IgD-negative memory B cell (primary cell): ENCODE measurements around the gene SNRPA1. TPM values are rescaled to one million over a fixed set of nuclear protein-coding genes. Genes with fewer than 3 reads are reported as not detected.

Source experiments
- H3K27ac Mint-ChIP-seq, 3 donors: one replicate each; pipeline ENCODE4 v1.8.0; 2020 to 2022; ENCODE audit warnings: mild to moderate bottlenecking in 3 of 3, mixed read lengths in 3 of 3, moderate library complexity in 1 of 3
- H3K27me3 Mint-ChIP-seq: one replicate; pipeline ENCODE4 v1.8.0; 2021; ENCODE audit warnings: mixed read lengths
- H3K36me3 Mint-ChIP-seq: one replicate; pipeline ENCODE4 v1.8.0; 2020; ENCODE audit warnings: mild to moderate bottlenecking, mixed read lengths
- H3K4me1 Mint-ChIP-seq, 3 donors: one replicate each; pipeline ENCODE4 v1.8.0; 2020 to 2022; ENCODE audit warnings: mixed read lengths in 3 of 3, mild to moderate bottlenecking in 1 of 3
- H3K4me3 Mint-ChIP-seq, 4 donors: one replicate each; pipeline ENCODE4 v1.8.0; 2020 to 2022; ENCODE audit warnings: mild to moderate bottlenecking in 4 of 4, mixed read lengths in 4 of 4, moderate library complexity in 3 of 4
- H3K9me3 Mint-ChIP-seq, 3 donors: one replicate each; pipeline ENCODE4 v1.8.0; 2020 to 2021; ENCODE audit warnings: mixed read lengths in 3 of 3, mild to moderate bottlenecking in 1 of 3
- polyA plus RNA-seq: library from polyadenylated mRNA; unstranded; fragments of 300-500 nt; fragmentation: Illumina TruSeq; gene quantifications from one replicate; pipeline ENCODE4 v1.2.3, GENCODE V29; 2021

SNRPA1 gene
- polyA plus RNA-seq, 1 donor from 2014 or later: 73.1 TPM

GRCh38 chr15:101324524-101325177 is 29.6 kb upstream of the SNRPA1 start:
- H3K4me3 Mint-ChIP-seq: no peak overlapping the region
- no peak overlapping the region for H3K27ac Mint-ChIP-seq
- peaks cover 1% of the 10 kb centered on the region for H3K36me3 Mint-ChIP-seq
- peaks cover 35% of the 10 kb centered on the region for H3K27me3 Mint-ChIP-seq
- H3K9me3 Mint-ChIP-seq: peaks cover 0 to 3% (median 0%) of the 10 kb centered on the region in 3 donors
- H3K4me1 Mint-ChIP-seq: peaks cover 0 to 6% (median 5%) of the 10 kb centered on the region in 3 donors

GRCh38 chr15:101323793-101324523 is 28.9 kb upstream of the SNRPA1 start:
- Mint-ChIP-seq H3K4me3 (no peak overlapping the region), H3K27me3 (peaks cover 38% of the 10 kb centered on the region), H3K36me3 (peaks cover 1% of the 10 kb centered on the region), H3K4me1 (peaks cover 0 to 6% (median 5%) of the 10 kb centered on the region in 3 donors), H3K9me3 (peaks cover 0 to 1% (median 0%) of the 10 kb centered on the region in 3 donors), H3K27ac (no peak overlapping the region)

- Mint-ChIP-seq H3K4me3 (peak overlapping the region in 1 of 4 donors; percentile 33), H3K4me1 (peaks cover 0 to 6% (median 5%) of the 10 kb centered on the region in 3 donors), H3K36me3 (peaks cover 1% of the 10 kb centered on the region), H3K27me3 (peaks cover 40% of the 10 kb centered on the region), H3K9me3 (peaks cover 0 to 1% (median 0%) of the 10 kb centered on the region in 3 donors), H3K27ac (no peak overlapping the region)
Observed at GRCh38 chr15:101322854-101323477, 27.9 kb upstream of the SNRPA1 start.

GRCh38 chr15:101322016-101322695 is 27.1 kb upstream of the SNRPA1 start:
- peaks cover 0 to 6% (median 5%) of the 10 kb centered on the region in 3 donors for H3K4me1 Mint-ChIP-seq
- H3K27me3 Mint-ChIP-seq: peaks cover 41% of the 10 kb centered on the region
- H3K9me3 Mint-ChIP-seq: peaks cover 0 to 1% (median 0%) of the 10 kb centered on the region in 3 donors
- H3K4me3 Mint-ChIP-seq: no peak overlapping the region
- H3K36me3 Mint-ChIP-seq: peaks cover 1% of the 10 kb centered on the region
- no peak overlapping the region for H3K27ac Mint-ChIP-seq

- Mint-ChIP-seq H3K27me3 (peaks cover 36% of the 10 kb centered on the region), H3K4me3 (peak overlapping the region in 3 of 4 donors; percentile 24 to 46 (median 43)), H3K4me1 (peaks cover 0 to 6% (median 5%) of the 10 kb centered on the region in 3 donors), H3K27ac (peak overlapping the region in 2 of 3 donors; percentile 17 to 27), H3K9me3 (peaks cover 0 to 1% (median 0%) of the 10 kb centered on the region in 3 donors), H3K36me3 (no peaks in the 10 kb centered on the region)
Observed at GRCh38 chr15:101320501-101321052, 25.5 kb upstream of the SNRPA1 start.

GRCh38 chr15:101318839-101319238 is 23.8 kb upstream of the SNRPA1 start:
- no peak overlapping the region for H3K27ac Mint-ChIP-seq
- peaks cover 0 to 8% (median 5%) of the 10 kb centered on the region in 3 donors for H3K4me1 Mint-ChIP-seq
- H3K4me3 Mint-ChIP-seq: no peak overlapping the region
- peaks cover 35% of the 10 kb centered on the region for H3K27me3 Mint-ChIP-seq
- H3K36me3 Mint-ChIP-seq: no peaks in the 10 kb centered on the region
- peaks cover 0 to 1% (median 0%) of the 10 kb centered on the region in 3 donors for H3K9me3 Mint-ChIP-seq

GRCh38 chr15:101318147-101318819 is 23.2 kb upstream of the SNRPA1 start:
- peaks cover 0 to 9% (median 5%) of the 10 kb centered on the region in 3 donors for H3K4me1 Mint-ChIP-seq
- H3K27ac Mint-ChIP-seq: no peak overlapping the region
- H3K36me3 Mint-ChIP-seq: no peaks in the 10 kb centered on the region
- H3K9me3 Mint-ChIP-seq: peaks cover 0 to 1% (median 0%) of the 10 kb centered on the region in 3 donors
- H3K27me3 Mint-ChIP-seq: peaks cover 34% of the 10 kb centered on the region
- no peak overlapping the region for H3K4me3 Mint-ChIP-seq

- peaks cover 0 to 9% (median 5%) of the 10 kb centered on the region in 3 donors for H3K4me1 Mint-ChIP-seq
Observed at GRCh38 chr15:101317336-101317872, 22.4 kb upstream of the SNRPA1 start.

GRCh38 chr15:101316529-101316928 is 21.5 kb upstream of the SNRPA1 start:
- Mint-ChIP-seq H3K4me1 (peaks cover 0 to 9% (median 5%) of the 10 kb centered on the region in 3 donors), H3K36me3 (no peaks in the 10 kb centered on the region), H3K4me3 (no peak overlapping the region), H3K27me3 (peaks cover 27% of the 10 kb centered on the region), H3K27ac (no peak overlapping the region), H3K9me3 (peaks cover 0 to 1% (median 0%) of the 10 kb centered on the region in 3 donors)

More at GRCh38 chr15:101317336-101317872, 22.4 kb upstream of the SNRPA1 start:
- Mint-ChIP-seq H3K27ac (no peak overlapping the region), H3K27me3 (peaks cover 29% of the 10 kb centered on the region), H3K9me3 (peaks cover 0 to 1% (median 0%) of the 10 kb centered on the region in 3 donors), H3K4me3 (no peak overlapping the region), H3K36me3 (no peaks in the 10 kb centered on the region)

GRCh38 chr15:101315736-101316135 is 20.7 kb upstream of the SNRPA1 start:
- Mint-ChIP-seq H3K36me3 (no peaks in the 10 kb centered on the region), H3K9me3 (peaks cover 0 to 1% (median 0%) of the 10 kb centered on the region in 3 donors), H3K27ac (no peak overlapping the region), H3K4me1 (peaks cover 0 to 8% (median 5%) of the 10 kb centered on the region in 3 donors), H3K4me3 (no peak overlapping the region), H3K27me3 (peaks cover 20% of the 10 kb centered on the region)

- Mint-ChIP-seq H3K36me3 (no peaks in the 10 kb centered on the region), H3K4me3 (no peak overlapping the region), H3K27ac (no peak overlapping the region), H3K4me1 (peaks cover 0 to 3% (median 0%) of the 10 kb centered on the region in 3 donors), H3K27me3 (peaks cover 12% of the 10 kb centered on the region), H3K9me3 (peaks cover 0 to 1% (median 0%) of the 10 kb centered on the region in 3 donors)
Observed at GRCh38 chr15:101314336-101315125, 19.5 kb upstream of the SNRPA1 start.

- Mint-ChIP-seq H3K27me3 (peaks cover 5% of the 10 kb centered on the region), H3K4me3 (no peak overlapping the region), H3K36me3 (no peaks in the 10 kb centered on the region), H3K4me1 (peaks cover 0 to 3% (median 0%) of the 10 kb centered on the region in 3 donors), H3K27ac (no peak overlapping the region), H3K9me3 (no peaks in the 10 kb centered on the region)
Observed at GRCh38 chr15:101313041-101313761, 18.2 kb upstream of the SNRPA1 start.
